GM04504 (cell line): ENCODE results near the gene KDM2B.

ENCODE experiments used
- DNase-seq: peaks from one replicate; pipeline ENCODE4 v3.0.0-alpha.2; 2012; ENCODE audit warnings: low read depth

KDM2B gene

GRCh38 chr12:121561009-121561395 lies 19.8 kb downstream of the KDM2B start:
- DNase-seq: no peak

DNA sequence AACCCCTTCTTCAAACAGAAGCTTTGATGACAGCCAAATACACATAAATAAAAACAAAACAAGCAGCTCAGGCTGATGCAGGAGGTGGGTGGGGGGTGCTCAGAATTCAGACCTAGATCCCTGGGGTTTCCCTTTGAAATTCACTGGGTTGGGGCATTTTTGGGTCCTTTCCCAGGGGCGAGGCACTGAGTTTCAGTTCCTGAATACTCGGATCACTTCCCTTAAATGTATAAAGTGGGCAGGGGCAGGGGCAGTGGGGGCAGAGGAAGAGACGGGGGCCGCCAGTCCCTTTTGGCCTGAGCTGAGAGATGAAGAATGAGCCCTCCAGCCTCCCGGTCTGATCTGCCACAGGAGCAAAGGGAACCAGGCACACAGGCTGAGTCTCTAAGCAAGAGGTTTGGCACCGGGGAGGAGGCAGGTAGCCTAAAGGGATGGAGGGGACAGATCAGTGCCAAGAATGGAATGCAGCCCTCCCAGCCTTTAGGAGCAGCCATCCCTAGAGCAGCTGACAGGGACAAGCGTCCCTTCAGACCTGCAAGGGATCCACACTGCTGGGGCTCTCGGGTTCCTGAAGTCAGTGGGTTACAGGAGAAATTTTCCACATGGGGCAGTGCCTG lies 20.3 kb downstream of the KDM2B start:
- no peak for DNase-seq

DNA sequence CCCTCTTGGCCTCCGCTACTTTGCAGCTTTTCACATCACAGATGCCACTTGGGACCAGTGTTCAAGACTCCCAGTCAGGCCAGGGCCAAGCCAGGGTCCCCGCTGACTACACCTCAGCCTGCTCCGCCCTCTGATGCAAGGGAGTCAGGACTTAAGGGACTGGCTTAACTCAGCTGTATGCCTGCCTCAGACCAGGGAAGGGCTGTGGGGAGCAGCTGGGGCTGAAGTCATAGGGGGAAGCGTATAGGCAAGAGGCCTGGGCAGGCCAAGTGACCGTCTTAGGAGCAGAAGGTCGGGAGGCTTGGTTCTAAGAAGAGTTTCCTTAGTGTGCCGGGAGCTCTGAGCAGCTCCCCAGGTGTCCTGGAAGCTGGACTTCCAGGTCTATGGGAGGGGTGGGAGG lies 21.9 kb downstream of the KDM2B start:
- no peak for DNase-seq

DNA sequence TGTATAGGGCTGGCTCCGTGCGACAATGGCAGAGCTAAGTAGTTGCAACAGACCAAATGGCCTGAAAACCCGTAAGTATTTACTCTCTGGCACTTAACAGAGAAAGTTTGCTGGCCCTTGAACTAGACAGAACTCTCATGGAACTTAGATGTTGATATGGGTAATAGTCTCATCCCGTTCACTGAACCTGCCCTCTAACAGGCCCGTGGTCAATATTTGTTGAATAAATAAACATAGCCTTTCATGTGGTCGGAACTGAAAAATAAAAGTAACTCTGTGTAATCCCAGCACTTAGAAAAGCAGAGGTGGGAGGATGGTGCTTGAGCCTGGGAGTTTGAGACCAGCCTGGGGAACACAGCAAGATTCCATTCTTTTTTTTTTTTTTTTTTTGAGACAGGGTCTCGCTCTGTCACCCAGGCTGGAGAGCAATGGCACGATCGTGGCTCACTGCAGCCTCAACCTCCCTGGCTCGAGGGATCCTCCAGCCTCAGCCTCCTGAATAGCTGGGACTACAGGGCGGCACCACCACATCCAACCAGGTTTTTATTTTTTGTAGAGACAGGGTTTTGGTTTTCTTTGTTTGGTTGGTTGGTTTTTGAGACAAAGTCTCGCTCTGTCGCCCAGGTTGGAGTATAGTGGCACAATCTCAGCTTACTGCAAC lies 29.7 kb downstream of the KDM2B start:
- DNase-seq: no peak

DNA sequence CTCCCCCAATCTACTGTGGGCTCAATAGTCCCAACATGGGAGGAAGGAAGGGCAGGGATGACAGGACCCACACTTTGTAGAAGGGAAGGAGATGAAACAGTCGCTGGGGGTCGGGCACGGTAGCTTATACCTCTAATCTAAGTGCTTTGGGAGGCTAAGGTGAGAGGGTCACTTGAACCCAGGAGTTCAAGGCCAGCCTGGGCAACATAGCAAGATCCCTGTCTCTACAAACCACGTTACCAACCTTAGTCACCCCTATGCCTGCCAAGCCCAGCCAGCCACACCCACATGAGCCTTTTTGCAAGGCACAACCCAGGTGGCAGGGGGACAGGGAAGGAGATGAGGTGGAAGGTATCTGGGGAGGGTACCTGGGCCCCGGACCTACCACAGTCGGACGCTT lies 31.7 kb downstream of the KDM2B start:
- DNase-seq: no peak

DNA sequence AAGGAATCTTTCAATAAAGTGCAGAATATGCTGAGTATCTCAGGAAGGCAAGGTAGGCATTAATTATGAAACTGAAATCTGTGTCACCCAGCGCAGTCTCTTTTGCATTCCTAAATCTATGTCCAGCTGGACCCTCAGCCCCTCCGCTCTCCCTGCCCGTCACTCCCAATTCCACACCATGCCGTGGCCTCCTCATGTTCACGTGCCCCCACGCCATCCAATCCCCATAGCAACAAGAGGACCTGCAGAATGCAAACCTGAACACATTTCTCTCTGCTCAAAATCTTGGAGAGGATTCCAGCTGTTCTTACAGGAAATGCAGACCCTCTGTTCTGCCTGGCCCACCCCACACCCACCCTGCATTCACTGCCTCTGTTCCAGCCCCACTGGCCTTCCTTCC lies 35.3 kb downstream of the KDM2B start:
- DNase-seq: no peak

DNA sequence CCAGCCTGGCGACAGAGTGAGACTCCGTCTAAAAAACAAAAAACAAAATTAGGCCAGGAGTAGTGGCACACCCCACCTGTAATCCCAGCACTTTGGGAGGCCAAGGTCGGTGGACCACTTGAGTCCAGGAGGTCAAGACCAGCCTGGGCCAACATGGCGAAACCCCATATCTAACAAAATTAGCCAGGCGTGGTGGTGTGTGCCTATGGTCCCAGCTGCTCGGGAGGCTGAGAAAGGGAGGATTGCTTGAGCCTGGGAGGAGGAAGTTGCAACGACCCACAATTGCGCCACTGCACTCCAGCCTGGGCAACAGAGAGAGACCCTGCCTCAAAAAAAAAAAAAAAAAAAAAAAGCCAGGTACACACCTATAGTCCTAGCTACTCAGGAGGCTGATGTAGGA lies 37.0 kb downstream of the KDM2B start:
- no peak for DNase-seq

DNA sequence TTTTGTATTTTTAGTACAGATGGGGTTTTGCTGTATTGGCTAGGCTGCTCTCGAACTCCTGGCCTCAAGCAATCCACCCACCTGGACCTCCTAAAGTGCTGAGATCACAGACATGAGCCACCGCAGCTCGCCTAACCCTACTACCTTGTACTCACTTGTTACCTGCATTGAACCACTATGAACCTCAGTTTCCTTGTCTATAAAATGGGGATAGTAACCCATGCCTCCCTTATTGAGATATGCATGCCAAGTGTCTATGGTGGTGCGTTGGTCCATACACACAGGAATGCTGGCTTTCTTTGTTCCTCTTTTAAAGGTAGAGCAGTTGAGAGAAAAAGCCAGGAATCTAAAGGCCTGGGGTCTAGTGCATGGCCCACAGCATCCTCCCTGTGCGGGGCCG lies 40.9 kb downstream of the KDM2B start:
- DNase-seq: no peak

DNA sequence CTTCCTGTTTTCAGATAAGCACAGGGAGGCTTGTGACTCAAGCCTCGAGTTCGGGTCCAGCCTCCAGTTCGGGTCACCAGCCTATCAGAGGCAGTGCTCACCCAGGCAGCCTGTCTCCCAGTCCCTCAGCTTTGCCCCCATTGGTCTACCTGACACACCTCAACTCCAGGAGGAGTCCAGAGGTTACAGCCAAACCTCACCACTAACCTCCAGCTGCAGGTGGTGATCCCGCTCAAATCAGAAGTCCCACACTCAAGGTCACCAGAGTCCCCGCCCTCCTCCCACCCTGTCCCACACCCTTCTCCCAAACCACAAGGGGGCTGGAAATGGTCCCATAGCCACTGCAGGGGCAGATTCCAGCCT lies 42.1 kb downstream of the KDM2B start:
- no peak for DNase-seq

GRCh38 chr12:121537814-121538698 lies 42.8 kb downstream of the KDM2B start:
- no peak for DNase-seq

- DNase-seq: no peak
Measured at GRCh38 chr12:121536899-121537813, 43.7 kb downstream of the KDM2B start.

GRCh38 chr12:121536054-121536898 lies 44.5 kb downstream of the KDM2B start:
- DNase-seq: peak; percentile 65

DNA sequence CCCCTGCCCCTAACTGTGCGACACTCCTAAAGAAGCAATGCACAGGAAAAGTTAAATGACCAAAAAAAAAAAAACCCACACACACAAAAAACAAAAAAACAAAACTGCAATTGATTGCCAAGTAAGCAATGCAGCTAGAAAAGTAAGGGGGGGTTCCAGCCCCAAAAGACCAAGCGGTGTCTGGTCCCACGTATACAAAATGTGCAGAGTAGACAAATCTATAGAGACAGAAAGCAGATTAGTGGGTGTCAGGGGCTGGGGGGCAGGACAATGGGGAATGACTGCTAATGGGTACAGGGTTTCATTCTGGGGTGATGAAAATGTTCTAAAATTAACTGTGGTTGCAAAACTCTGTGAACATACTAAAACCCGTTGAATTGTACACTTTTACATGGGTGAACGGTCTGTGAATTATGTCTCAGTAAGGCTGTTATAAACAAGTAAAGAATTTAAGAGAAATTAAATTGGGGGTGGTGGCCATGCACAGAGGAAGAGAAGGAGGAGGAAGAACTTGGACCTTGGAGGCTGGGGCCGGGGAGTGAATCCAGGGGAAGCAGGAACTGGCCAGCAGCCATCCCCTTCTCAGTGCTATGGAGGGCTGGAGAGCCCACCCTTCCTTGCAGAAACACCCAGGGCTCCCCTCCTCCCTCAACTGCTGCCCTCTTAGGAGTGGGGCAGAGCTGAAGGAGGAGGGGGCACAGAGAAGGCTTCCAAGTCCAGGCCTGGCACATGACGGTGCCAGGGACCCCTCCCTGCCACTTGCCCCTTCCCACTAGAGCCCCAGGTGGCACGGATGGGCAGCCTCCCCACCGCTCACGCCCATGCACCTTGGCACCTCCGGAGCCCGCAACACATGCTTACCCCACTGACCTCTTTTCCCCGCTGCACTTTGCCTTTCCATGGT lies 45.4 kb downstream of the KDM2B start:
- no peak for DNase-seq

GRCh38 chr12:121534495-121535148 lies 46.2 kb downstream of the KDM2B start:
- DNase-seq: no peak

GRCh38 chr12:121533394-121534090 lies 47.3 kb downstream of the KDM2B start:
- no peak for DNase-seq

DNA sequence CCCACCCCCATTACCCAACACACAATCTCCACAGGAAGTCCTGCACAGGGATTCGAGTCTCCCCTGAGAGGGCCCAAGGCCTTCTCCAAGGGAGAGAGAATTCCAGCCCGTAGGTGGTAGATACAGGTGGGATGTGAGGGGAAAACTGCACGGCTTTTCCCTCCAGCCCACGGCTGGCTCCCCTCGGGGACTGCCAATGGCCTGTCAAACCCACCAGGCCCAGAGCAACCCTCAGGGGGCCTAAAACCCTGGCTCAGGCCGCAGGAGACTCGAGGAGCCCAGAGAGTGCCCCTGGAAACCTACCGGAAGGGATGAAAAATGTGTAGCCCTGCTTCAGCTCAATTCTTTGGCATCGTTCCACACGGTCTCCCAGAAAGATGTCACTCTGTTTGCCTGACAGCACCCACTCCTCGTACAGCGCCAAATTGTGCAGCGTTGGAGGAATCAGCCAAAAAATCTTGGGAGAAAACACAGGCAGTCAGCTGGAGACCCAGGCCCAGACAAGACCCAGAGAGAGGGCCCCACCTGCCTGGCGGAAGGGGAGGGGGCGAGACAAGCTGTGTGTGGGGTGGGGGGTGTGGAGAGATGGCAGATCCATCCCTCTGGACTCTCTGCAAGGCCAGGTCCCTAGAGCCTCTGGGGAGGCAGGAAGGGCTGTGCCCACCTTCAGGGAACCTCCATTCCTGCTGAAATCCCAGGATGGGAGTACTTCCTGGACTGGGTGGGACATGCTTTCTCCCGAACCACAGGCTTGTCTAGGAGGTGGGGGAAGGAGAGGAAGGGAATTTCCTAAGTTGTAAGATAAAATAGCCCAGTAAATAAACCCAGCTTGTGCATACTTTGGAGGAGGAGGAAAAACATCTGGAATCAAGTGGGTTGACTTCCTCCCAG lies 48.1 kb downstream of the KDM2B start:
- DNase-seq: no peak

GRCh38 chr12:121531356-121531750 lies 49.5 kb downstream of the KDM2B start:
- DNase-seq: no peak
